NCI-H524 treated with DMSO at 0.1 percent for 48 hours (cell line): Measurements from ENCODE around the gene DPEP3.

Experiments
- DNase-seq: peaks from one replicate; lab custom pipeline; 2025; lab: John Stamatoyannopoulos, UW

Gene DPEP3

GRCh38 chr16:67966549-67967182, 13.6 kb downstream of the DPEP3 start:
- no peak for DNase-seq

GRCh38 chr16:67965668-67966548, 14.4 kb downstream of the DPEP3 start:
- DNase-seq = no peak

- DNase-seq = no peak
Observed at GRCh38 chr16:67964477-67965131, 15.7 kb downstream of the DPEP3 start.

GRCh38 chr16:67963662-67964321, 16.5 kb downstream of the DPEP3 start:
- DNase-seq = no peak

- no peak for DNase-seq
Observed at GRCh38 chr16:67963292-67963661, 17.0 kb downstream of the DPEP3 start.

- no peak for DNase-seq
Observed at GRCh38 chr16:67962135-67962534, 18.2 kb downstream of the DPEP3 start.

- no peak for DNase-seq
Observed at GRCh38 chr16:67961551-67961957, 18.7 kb downstream of the DPEP3 start.

- DNase-seq = no peak
Observed at GRCh38 chr16:67959536-67960329, 20.6 kb downstream of the DPEP3 start.

- no peak for DNase-seq
Observed at GRCh38 chr16:67957622-67958021, 22.7 kb downstream of the DPEP3 start.

GRCh38 chr16:67954421-67955196, 25.7 kb downstream of the DPEP3 start:
- no peak for DNase-seq

- no peak for DNase-seq
Observed at GRCh38 chr16:67953641-67954375, 26.5 kb downstream of the DPEP3 start.

GRCh38 chr16:67951485-67951884, 28.8 kb downstream of the DPEP3 start:
- DNase-seq = no peak

GRCh38 chr16:67950335-67950843, 29.9 kb downstream of the DPEP3 start:
- no peak for DNase-seq

GRCh38 chr16:67949645-67950044, 30.7 kb downstream of the DPEP3 start:
- DNase-seq = no peak

- no peak for DNase-seq
Observed at GRCh38 chr16:67948015-67948414, 32.3 kb downstream of the DPEP3 start.

GRCh38 chr16:67946966-67947558, 33.2 kb downstream of the DPEP3 start:
- DNase-seq = no peak

- DNase-seq = no peak
Observed at GRCh38 chr16:67946128-67946569, 34.1 kb downstream of the DPEP3 start.

- no peak for DNase-seq
Observed at GRCh38 chr16:67945392-67945933, 34.8 kb downstream of the DPEP3 start.
